BLaER1 (cell line): ENCODE measurements around the gene GSG1L.
"Not testable (repeated sequence)": the region's sequence is repeated elsewhere in the genome, so short reads cannot be mapped to it uniquely, and the experiment has no call there.

Experiments used
- H3K27ac ChIP-seq: shearing (Covaris generic); formaldehyde crosslinking; 2 replicates; pipeline ENCODE4 v1.8.1; 2022
- H3K27me3 ChIP-seq: shearing (Covaris generic); formaldehyde crosslinking; 2 replicates; pipeline ENCODE4 v1.8.1; 2022
- H3K36me3 ChIP-seq: shearing (Covaris generic); formaldehyde crosslinking; 2 replicates; pipeline ENCODE4 v1.8.1; 2022
- H3K4me1 ChIP-seq: shearing (Covaris generic); formaldehyde crosslinking; 2 replicates; pipeline ENCODE4 v1.8.1; 2022
- H3K4me2 ChIP-seq: shearing (Covaris generic); formaldehyde crosslinking; 2 replicates; pipeline ENCODE4 v1.8.1; 2022
- H3K4me3 ChIP-seq: shearing (Covaris generic); formaldehyde crosslinking; 2 replicates; pipeline ENCODE4 v1.8.1; 2022
- H3K9ac ChIP-seq: shearing (Covaris generic); formaldehyde crosslinking; 2 replicates; pipeline ENCODE4 v1.8.1; 2022
- H3K9me3 ChIP-seq: shearing (Covaris generic); formaldehyde crosslinking; 2 replicates; pipeline ENCODE4 v1.8.1; 2022
- H4K20me1 ChIP-seq: shearing (Covaris generic); formaldehyde crosslinking; 2 replicates; pipeline ENCODE4 v1.8.1; 2022
- Cebpa-rat ChIP-seq: shearing (Covaris generic); IDR thresholded peaks from 2 replicates; pipeline ENCODE4 v1.8.1; 2022

Gene GSG1L

GRCh38 chr16:27943766-27944165 is 119.7 kb downstream of the GSG1L start:
- H3K36me3 ChIP-seq = no peaks in the 10 kb centered on the region
- H3K4me3 ChIP-seq = no peak overlapping the region
- no peaks in the 10 kb centered on the region for H3K27me3 ChIP-seq
- no peak for TF ChIP-seq Cebpa-rat
- H3K9me3 ChIP-seq = no peaks in the 10 kb centered on the region
- no peak overlapping the region for H3K4me2 ChIP-seq
- H4K20me1 ChIP-seq = no peaks in the 10 kb centered on the region
- no peak overlapping the region for H3K27ac ChIP-seq
- H3K4me1 ChIP-seq = no peaks in the 10 kb centered on the region
- no peak overlapping the region for H3K9ac ChIP-seq

GRCh38 chr16:27942071-27942470 is 121.4 kb downstream of the GSG1L start:
- not testable (repeated sequence) for H3K36me3 ChIP-seq, H4K20me1 ChIP-seq

GRCh38 chr16:27935076-27935475 is 128.4 kb downstream of the GSG1L start:
- H3K27me3 ChIP-seq = no peaks in the 10 kb centered on the region

More at GRCh38 chr16:27942071-27942470, 121.4 kb downstream of the GSG1L start:
- not testable (repeated sequence) for H3K4me3 ChIP-seq, H3K9me3 ChIP-seq, H3K4me2 ChIP-seq, H3K9ac ChIP-seq, H3K27ac ChIP-seq, H3K4me1 ChIP-seq, H3K27me3 ChIP-seq

GRCh38 chr16:27932542-27933135 is 130.9 kb downstream of the GSG1L start:
- TF ChIP-seq Cebpa-rat = no peak
- no peak overlapping the region for H3K4me2 ChIP-seq
- H3K9ac ChIP-seq = no peak overlapping the region
- no peaks in the 10 kb centered on the region for H4K20me1 ChIP-seq
- peaks cover 3% of the 10 kb centered on the region; the same call in 1 of the 2 replicates for H3K9me3 ChIP-seq
- no peaks in the 10 kb centered on the region for H3K36me3 ChIP-seq
- no peaks in the 10 kb centered on the region for H3K27me3 ChIP-seq
- H3K4me3 ChIP-seq = no peak overlapping the region
- no peak overlapping the region for H3K27ac ChIP-seq
- H3K4me1 ChIP-seq = peaks cover 16% of the 10 kb centered on the region

More at GRCh38 chr16:27935076-27935475, 128.4 kb downstream of the GSG1L start:
- Histone ChIP-seq H4K20me1 (no peaks in the 10 kb centered on the region), H3K27ac (no peak overlapping the region), H3K9me3 (peaks cover 3% of the 10 kb centered on the region; the same call in 1 of the 2 replicates), H3K36me3 (no peaks in the 10 kb centered on the region), H3K4me3 (no peak overlapping the region), H3K4me2 (no peak overlapping the region), H3K9ac (no peak overlapping the region), H3K4me1 (peaks cover 2% of the 10 kb centered on the region; the same call in 1 of the 2 replicates)
- TF ChIP-seq Cebpa-rat = no peak

GRCh38 chr16:27929818-27930217 is 133.7 kb downstream of the GSG1L start:
- Histone ChIP-seq H3K9me3 (peaks cover 3% of the 10 kb centered on the region; the same call in 1 of the 2 replicates), H3K9ac (no peak overlapping the region), H3K27ac (no peak overlapping the region), H3K4me2 (no peak overlapping the region), H3K4me3 (no peak overlapping the region), H3K27me3 (no peaks in the 10 kb centered on the region), H3K4me1 (peaks cover 16% of the 10 kb centered on the region), H4K20me1 (no peaks in the 10 kb centered on the region), H3K36me3 (no peaks in the 10 kb centered on the region)
- TF ChIP-seq Cebpa-rat = no peak

GRCh38 chr16:27928542-27928941 is 135.0 kb downstream of the GSG1L start:
- TF ChIP-seq Cebpa-rat = no peak
- Histone ChIP-seq H3K9me3 (peaks cover 3% of the 10 kb centered on the region; the same call in 1 of the 2 replicates), H3K27ac (no peak overlapping the region), H3K4me2 (peak overlapping the region; percentile 9; the same call in 1 of the 2 replicates), H3K9ac (no peak overlapping the region), H3K4me1 (peaks cover 16% of the 10 kb centered on the region), H3K27me3 (no peaks in the 10 kb centered on the region), H3K36me3 (no peaks in the 10 kb centered on the region), H3K4me3 (no peak overlapping the region), H4K20me1 (no peaks in the 10 kb centered on the region)

- Histone ChIP-seq H3K27ac (no peak overlapping the region), H3K9ac (no peak overlapping the region), H3K4me2 (no peak overlapping the region), H3K36me3 (no peaks in the 10 kb centered on the region), H3K27me3 (no peaks in the 10 kb centered on the region), H3K9me3 (no peaks in the 10 kb centered on the region; the same call in 1 of the 2 replicates), H4K20me1 (no peaks in the 10 kb centered on the region), H3K4me1 (peaks cover 16% of the 10 kb centered on the region), H3K4me3 (no peak overlapping the region)
- TF ChIP-seq Cebpa-rat = no peak
These were observed 136.1 kb downstream of the GSG1L start for GRCh38 chr16:27927266-27927901.

GRCh38 chr16:27925612-27926011 is 137.9 kb downstream of the GSG1L start:
- no peak overlapping the region for H3K4me2 ChIP-seq
- H3K36me3 ChIP-seq = no peaks in the 10 kb centered on the region
- no peaks in the 10 kb centered on the region; the same call in 1 of the 2 replicates for H3K27me3 ChIP-seq
- H3K4me3 ChIP-seq = no peak overlapping the region
- TF ChIP-seq Cebpa-rat = no peak
- peaks cover 16% of the 10 kb centered on the region for H3K4me1 ChIP-seq
- no peak overlapping the region for H3K27ac ChIP-seq
- no peak overlapping the region for H3K9ac ChIP-seq
- no peaks in the 10 kb centered on the region for H3K9me3 ChIP-seq
- no peaks in the 10 kb centered on the region for H4K20me1 ChIP-seq

- H3K36me3 ChIP-seq = no peaks in the 10 kb centered on the region
- no peaks in the 10 kb centered on the region for H4K20me1 ChIP-seq
- H3K4me2 ChIP-seq = no peak overlapping the region
- no peaks in the 10 kb centered on the region for H3K9me3 ChIP-seq
- no peak overlapping the region for H3K27ac ChIP-seq
- H3K27me3 ChIP-seq = no peaks in the 10 kb centered on the region; the same call in 1 of the 2 replicates
- no peak overlapping the region for H3K4me3 ChIP-seq
- TF ChIP-seq Cebpa-rat = no peak
- peaks cover 9% of the 10 kb centered on the region for H3K4me1 ChIP-seq
- H3K9ac ChIP-seq = no peak overlapping the region
These were observed 138.9 kb downstream of the GSG1L start for GRCh38 chr16:27924411-27925118.

- H3K4me2 ChIP-seq = no peak overlapping the region
- no peaks in the 10 kb centered on the region for H4K20me1 ChIP-seq
- H3K4me3 ChIP-seq = no peak overlapping the region
- TF ChIP-seq Cebpa-rat = no peak
- peaks cover 6% of the 10 kb centered on the region for H3K4me1 ChIP-seq
- no peak overlapping the region for H3K9ac ChIP-seq
- no peak overlapping the region for H3K27ac ChIP-seq
- H3K27me3 ChIP-seq = no peaks in the 10 kb centered on the region; the same call in 1 of the 2 replicates
- no peaks in the 10 kb centered on the region for H3K36me3 ChIP-seq
- no peaks in the 10 kb centered on the region for H3K9me3 ChIP-seq
These were observed 139.8 kb downstream of the GSG1L start for GRCh38 chr16:27923751-27924150.
